Measurements from ENCODE around the gene INKA2.
"Not testable (repeated sequence)": the region's sequence is repeated elsewhere in the genome, so short reads cannot be mapped to it uniquely, and the experiment has no call there.

Gene INKA2

DNA sequence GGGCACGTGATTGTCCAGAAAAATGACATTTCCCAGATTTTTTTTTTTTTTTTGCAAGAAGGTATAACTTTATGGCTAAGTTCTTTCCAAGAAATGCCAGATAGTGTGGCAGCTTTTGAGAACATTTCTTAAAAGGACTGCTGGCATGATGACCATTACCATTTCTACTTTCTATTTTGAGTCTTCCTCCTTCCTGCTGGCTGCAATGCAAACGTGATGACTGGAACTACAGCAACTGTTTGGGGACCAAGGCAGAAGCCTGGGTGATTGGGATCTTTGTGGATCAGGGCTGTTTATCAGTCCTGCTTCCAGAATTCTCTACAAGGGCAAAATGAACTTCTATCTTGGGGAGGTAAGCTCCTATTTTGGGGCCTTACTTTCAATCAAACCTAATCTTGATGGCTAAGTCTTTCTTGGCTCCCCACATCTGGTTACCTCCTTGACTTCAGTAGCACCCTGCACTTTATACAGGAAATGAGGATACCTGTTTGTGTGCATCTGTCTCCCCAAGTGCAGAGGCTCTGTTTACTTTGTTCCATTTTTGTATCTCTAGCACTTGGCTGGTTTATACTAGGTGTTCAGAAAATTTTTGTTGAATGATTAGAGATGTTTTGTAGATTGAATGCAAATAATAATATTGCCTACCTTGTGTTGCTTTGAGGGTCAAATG lies 12.8 kb upstream of the INKA2 start:
- no peak for DNase-seq (ENCODE audit: extremely low read depth in 1 of 2, low read depth in 1 of 2)

DNA sequence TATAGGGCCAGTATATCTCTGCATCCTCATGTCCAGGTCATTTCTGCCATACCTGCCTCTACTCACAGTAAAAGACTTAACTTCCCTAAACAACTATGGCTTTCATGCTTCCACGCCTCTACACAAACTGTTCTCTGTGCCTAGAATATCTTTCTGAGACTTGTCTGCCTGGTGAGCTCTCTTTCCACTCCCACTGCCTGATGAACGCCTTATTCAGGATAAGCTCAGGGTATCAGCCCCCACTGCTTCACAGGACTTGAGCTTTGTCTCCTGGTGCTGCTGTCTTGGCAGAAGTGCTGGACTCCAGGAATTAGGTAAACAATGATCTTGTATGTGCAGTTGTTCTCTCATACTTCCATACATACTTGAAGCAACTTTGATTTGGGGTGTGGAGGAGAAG lies 11.7 kb upstream of the INKA2 start:
- no peak for DNase-seq (ENCODE audit: extremely low read depth in 1 of 2, low read depth in 1 of 2)

DNA sequence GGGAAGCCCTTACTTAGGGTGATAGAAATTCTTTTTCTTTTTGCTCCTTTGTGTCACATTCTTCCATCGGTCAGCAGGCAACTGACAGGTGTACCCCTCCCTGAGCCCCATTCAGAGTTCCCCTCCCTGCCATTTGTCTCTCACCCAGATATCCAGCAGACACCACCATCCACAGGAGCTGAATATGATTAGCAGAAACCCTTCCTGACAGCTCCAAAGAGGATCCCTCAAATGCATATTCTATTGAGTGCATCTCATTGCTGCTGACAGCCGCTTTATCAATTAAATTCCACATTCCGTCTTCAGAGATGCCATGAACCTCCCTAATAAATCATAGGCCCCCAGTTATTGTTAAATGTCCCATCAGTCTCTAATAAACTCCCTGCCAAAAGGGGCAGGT lies 10.4 kb upstream of the INKA2 start:
- DNase-seq (ENCODE audit: extremely low read depth in 1 of 2, low read depth in 1 of 2), result no peak

DNA sequence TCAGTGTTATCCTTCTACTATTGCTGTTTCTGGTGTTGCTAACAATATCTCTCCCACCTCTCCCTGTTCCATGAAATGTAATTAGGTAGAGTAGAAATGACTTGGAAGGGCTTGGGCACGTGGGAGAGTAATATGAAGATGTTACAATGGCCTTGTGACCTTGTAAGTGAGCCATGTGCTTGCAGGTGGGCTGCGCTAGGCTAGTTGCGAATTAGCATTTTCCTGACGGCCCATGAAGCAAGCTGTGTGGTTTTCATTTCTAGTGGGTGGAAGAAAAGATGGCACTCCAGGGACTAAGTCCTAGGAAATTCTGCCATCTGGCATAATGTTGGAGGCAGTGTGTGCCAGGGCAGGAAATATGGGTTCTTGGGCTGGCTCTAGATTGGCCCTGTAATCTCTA lies 8.8 kb upstream of the INKA2 start:
- DNase-seq (ENCODE audit: extremely low read depth in 1 of 2, low read depth in 1 of 2), result no peak

DNA sequence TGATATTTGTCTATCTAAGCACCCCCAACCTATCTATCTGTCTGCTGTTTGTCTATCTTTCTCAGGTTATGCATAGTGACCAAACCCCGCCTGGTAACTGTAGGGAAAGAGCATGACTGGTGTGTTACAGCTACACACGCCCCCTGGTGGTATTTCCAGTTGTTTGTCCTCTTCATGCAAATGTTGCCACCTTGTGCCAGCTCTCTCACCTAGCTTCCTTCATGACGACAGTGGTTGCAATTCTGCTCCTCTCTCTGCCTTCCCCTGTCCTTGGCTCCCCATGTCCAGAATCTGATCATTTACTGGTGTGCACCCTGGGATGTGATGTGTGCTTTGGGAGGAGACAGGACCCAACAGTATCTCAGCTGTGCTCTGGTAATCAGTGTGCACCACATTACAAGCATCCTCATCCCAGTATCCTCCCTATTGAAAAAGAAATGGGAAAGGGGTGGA lies 8.1 kb upstream of the INKA2 start:
- peak; percentile 25 to 68 for DNase-seq (ENCODE audit: extremely low read depth in 1 of 2, low read depth in 1 of 2)

DNA sequence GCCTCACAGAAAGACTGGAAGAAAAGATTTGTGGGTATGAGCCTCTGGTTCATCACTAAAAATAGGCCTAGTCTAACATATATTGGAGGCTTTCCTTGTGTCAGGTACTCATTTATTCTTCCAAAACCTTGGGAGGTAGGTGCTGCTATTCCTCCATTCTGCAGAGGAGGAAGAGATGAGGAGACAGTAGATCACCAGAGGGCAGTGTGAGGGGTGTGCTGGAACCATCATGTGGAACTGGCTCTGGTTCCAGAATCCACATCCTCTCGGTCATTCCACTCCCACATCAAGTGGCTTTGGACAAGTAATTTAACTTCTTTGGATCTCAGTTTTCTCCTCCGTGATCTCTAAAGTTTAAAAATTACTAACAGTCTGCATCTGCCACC lies 7.4 kb upstream of the INKA2 start:
- no peak for DNase-seq (ENCODE audit: extremely low read depth in 1 of 2, low read depth in 1 of 2)

DNA sequence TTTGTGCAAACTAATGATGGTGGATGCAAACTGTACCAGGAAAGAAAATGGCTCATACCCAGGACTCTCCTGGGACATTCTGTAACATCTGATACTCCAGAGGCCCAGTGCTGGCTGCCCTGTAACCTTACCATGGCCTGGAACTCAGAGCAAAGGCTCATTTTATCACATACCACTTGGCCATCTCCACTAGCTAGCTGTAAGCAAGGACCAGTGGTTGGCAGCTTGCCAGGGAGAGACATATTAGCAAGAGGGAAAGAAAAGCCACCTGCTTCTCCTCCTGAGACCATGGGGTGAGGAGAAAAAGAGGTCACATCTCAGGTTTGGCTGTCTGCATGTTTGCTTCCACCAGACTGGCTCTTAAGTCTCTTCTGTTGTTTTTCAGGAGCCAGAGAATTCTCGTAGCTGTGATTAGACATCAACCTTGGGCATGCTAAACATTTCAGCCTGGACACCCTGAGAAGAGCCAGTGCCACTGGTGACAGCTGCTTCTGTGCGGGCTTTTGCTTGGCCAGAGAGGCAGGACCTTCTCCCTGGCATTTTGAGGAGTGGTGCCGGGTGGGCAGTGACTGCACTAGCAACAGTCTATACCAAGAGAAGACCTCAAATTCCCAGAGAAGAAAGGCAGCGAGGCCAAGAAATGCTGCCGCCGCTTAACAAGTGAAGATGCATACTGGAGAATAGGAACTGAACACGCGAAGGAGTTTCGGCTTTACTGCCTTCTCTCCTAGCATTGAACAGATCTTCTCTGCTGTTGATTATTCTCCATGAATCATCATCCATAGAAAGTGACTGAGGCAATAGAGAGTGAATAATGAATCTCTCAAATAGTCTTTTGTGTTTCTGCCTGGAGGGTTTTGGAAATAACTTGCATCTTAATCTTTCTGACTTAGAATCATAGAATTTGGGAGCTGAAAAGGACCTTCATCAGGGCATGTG lies 6.7 kb upstream of the INKA2 start:
- no peak for DNase-seq (ENCODE audit: extremely low read depth in 1 of 2, low read depth in 1 of 2)

DNA sequence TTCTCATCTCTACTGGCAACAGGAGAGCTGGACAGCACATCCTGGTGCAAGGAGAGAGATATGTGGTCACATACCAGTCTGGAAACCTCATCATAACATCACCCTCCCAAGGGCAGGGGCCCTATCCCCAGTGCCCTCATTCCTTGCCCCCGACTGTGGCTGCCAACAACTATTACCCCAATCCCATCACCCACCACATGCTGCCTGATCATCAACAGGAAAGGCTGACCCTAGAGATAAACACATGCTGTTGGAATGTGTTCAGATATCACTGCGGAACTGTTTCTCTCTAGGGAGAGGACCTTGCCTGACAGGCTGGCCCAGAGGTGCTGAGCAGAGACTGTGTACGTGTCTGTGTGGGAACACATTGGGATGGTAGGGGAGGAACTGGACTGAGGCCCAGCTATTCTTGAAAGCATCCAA lies 4.5 kb upstream of the INKA2 start:
- no peak for DNase-seq (ENCODE audit: extremely low read depth in 1 of 2, low read depth in 1 of 2)

DNA sequence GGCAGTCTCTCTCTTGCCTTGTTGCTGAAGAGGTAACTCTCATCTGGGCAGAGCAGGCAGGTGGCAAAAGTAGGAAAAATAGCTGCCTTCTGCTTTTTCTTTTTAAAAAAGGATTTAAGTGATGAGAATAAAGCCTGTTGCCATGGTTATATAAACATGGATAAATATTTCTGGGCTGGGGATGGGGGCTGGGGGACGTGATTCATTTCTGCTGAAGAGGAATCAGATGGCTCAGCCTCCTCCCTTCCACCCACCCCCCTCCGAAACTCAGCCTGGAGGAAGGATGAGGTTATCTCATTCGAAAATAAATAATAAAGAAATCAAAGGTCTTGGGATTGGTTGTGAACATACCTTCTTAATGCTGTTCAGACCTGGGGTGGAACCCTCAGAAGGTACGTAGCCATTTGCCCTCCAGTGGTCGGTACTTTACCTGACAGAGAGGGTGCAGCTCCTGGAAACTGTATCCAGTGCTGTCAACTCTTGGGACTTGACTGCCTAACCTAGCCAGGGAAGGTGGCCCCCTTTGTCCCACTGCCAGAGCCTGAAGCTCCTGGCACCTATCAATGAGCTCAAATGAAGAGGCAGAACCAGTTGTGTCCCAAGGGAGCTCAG lies 3.8 kb upstream of the INKA2 start:
- no peak for DNase-seq (ENCODE audit: extremely low read depth in 1 of 2, low read depth in 1 of 2)

DNA sequence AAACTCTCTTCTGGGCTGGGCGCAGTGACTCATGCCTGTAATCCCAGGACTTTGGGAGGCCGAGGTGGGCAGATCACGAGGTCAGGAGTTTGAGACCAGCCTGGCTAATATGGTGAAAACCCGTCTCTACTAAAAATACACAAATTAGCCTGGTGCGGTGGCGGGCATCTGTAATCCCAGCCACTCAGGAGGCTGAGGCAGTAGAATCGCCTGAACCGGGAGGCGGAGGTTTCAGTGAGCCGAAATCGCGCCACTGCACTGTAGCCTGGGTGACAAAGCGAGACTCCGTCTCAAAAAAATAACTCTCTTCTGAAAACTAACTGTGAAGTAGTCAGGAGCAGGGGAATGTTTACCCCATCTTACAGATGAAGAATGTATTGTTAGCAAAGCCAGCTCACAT lies 3.1 kb upstream of the INKA2 start:
- not testable (repeated sequence) for DNase-seq (ENCODE audit: extremely low read depth in 1 of 2, low read depth in 1 of 2)

DNA sequence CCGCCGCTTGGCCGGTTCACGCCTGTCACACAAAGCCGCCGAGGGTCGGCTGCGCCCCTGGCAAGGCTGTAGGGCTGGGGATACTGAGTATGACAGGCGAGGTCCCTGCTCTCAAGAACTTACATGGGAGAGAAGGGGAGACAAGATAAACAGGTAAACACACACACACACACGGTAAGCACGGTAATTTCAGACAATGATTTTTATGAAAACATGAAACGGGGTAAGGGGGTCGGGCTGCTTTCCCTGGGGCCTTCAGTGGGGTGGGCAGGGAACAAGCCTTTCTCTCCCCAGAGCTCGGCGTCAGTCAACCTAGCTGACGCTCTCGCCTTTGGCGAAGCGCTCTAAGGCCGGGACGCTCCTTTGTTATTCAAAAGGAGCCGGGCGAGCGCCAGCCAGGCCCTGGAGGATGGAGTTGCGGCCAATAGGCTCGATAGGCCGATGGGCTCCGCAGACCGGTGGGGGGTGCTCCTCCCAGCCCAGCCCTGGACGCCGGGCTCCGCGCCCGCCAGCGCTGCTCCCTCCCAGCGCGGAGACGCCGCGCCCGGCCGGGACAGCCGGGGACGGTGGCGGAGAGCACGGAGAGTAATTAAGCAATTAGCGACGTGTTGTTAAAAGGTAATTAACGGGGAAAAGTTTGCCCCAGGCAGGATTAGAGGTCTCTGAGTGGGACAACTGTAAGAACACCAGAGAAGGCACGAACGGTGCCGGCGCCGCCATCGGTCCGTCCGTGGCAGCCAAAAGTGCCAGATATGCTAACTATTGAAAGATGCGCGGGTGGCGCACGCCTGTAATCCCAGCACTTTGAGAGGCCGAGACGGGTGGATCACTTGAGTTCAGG lies 950 bp upstream of the INKA2 start:
- DNase-seq (ENCODE audit: extremely low read depth in 1 of 2, low read depth in 1 of 2), result no peak

DNA sequence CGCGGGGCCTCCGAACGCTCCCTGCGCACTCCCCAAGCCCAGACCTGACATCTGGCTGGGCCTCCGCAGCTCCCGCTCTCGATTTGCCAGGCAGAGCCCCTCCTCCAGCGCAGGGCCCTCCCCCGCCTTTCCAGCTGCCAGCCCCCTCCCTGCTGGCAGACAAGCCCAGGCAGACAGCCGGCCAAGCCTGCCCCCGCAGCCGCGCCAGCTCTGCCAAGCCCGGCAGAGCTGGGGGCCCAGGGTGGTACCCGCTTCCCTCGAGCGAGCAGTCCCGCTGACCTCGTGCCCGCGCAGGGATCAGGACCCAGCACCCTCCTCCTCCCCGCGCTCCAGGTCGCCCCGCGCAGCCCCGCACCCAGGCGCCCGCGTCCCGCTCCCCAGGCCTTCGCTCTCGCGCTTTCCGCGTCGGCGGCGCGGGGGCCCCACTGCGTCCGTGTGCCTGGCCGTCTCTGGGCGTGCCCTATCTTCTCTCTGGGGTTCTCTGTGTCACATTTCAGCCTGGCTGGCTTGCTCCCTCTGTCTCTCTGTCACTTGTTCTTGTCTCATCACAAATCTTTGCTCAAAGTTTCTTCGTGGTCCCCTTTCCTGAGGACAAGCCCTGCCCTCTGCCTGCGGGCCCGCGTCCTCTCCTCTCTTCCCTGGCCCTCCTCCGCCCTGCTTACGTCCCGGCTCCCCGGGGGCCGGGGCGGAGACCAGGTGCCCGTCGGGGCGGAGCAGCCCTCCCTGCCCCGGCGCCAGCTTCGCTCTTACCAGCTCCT lies 580 bp downstream of the INKA2 start:
- DNase-seq (ENCODE audit: extremely low read depth in 1 of 2, low read depth in 1 of 2), result peak in 1 of 2 donors; percentile 22

DNA sequence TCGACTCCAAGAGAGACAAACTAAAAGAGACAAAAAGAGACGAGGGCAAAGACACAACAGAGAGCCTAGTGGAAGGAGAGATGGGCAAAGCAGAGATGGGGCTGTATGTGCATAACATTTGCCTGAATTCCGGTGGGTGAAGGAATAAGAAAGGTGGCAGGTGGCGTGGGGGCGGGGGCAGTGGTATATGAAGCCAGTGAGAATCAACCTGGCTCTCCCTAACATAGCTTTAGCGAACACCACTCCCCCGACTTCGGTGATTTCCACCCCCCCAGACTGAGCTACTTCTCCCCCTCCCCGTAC lies 1.1 kb downstream of the INKA2 start:
- DNase-seq (ENCODE audit: extremely low read depth in 1 of 2, low read depth in 1 of 2), result no peak

DNA sequence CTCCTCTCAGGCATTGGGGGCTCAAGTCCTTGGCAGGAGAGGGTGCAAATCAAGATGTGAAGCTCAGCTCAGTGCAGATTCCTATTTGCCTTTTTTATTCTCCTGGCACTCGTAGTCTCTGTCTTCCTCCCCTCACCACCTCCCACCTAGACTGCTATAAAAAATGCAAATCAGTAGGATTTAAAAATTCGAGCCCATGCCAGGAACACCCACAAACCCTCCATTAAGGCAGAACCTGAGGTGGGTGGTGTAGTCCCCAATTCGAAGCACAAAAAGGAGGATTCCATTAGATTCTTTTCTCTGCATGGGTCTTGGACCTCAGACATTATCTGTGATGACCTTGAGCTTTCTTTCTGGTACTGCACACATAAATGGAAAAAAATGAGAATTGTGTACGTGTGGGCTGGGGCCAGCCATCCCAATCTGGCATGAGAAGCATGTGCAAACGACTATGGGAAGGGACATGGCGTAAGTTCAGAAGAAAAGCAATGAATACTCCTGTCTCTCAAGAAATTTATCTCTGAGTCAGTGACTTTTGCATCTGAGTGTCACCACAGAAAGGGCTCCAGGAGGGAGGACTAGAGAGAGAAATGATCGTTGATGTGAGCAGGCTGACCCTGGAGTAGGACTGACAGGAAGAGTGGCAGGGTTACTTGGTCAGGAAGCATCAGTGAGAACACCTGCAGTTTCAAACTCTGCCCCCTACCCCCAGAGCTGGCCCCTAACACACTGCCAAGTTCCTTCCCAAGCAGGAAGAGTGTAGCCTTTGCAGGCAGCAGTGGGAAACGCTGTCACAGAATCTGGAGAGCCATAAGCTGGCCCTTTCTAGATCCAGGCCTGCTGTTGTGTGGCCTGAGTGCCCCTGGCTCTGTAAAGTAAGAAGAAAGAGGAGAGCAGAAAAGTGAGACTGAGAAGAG lies 1.7 kb downstream of the INKA2 start:
- DNase-seq (ENCODE audit: extremely low read depth in 1 of 2, low read depth in 1 of 2), result no peak

DNA sequence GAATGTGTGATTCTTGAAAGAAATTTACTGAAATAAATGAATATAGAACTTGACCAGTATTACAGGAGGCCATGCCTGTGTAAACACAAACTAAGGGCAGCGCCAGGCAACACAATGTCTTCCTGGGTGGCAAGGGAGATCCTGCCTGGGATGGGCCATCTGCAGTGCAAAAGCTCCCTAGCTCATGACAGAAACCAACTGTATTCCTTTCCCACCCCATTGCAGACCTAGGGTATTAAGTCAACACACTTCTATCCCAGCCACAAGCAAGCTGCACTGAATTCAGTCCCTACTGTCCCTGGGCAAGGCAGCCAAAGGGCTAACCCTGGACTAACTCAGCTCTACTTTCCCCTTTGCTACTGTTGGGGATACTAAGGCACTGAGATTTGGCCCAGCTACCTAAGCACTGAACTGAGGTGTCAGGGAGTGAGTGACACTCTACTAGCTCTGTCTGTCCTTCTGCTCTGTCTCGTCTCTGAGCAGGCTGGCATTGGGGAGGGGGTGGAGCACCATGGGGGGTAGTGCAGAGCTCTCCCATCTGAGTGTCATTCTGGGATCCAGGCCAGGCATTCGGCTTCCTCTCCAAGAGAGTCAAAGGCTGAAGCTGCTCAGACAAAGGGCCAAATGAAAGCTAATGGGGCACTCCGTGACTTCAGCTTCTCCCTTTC lies 2.5 kb downstream of the INKA2 start:
- DNase-seq (ENCODE audit: extremely low read depth in 1 of 2, low read depth in 1 of 2), result no peak

DNA sequence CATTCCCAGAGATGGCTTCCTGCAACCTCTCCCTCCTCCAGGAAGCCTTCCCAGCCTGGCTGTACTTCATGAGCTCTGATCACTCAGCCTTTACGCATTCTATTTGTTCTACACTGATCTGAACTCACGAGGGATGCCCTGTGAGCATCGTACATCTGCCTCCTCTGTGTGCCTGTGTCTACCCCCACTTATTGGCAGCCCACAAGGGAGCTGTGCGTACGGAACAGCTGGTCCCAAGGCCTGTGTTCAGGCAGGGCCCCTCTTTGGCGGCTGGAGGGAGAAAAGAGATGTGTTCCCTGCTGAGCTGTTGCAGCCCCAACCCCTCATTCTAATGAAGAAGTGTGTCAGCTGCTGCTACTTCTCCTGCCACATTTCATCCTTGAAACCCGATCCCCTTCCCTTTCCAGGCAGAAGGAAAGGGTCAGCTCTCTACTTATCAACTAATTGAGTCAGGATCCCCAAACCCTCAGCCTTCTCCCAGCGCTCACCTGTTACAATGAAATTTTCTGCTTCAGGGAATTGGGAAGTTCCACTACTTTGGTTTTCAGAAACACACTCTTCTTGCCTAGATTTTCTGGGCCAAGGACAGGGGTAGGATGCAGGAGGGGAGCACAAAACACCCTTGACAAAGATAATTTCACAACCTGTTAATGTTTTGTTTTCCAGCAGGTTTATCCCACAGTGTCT lies 3.2 kb downstream of the INKA2 start:
- no peak for DNase-seq (ENCODE audit: extremely low read depth in 1 of 2, low read depth in 1 of 2)

DNA sequence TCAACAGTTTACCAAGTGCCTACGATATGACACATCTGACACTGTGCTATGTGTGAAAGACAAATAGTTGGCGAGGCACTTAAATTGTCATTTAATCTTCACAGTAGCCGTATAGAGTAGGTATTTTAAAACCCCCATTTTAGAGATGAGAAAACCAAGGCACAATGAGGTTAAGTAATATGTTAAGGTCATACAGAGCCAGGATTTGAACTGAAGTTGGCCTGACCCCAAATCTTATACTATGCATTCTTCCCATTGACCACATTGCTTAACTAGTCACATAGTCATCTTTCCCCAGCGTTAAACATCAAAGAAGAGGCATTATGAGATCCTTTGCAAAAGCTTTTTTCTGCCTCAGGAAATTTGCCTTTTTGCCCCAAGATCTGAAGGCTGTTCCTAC lies 3.9 kb downstream of the INKA2 start:
- DNase-seq (ENCODE audit: extremely low read depth in 1 of 2, low read depth in 1 of 2), result no peak

DNA sequence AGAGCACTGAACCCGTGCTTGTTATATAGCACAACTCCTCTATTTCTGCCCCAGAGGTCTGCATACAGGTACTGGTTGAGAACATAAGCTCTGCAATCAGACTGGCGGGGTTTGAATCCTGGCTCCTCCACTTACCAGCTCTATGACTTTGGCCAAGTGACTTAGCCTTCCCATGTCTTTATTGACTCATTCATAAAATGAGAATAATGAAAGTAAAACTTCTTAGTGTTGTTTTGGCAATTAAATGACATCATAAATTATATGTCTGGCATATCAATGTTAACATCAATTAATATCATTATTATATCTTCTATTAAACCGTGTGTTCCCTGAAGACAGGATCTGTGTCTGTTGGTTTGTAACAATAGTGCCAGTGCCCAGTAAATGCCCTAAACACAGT lies 4.3 kb downstream of the INKA2 start:
- DNase-seq (ENCODE audit: extremely low read depth in 1 of 2, low read depth in 1 of 2), result no peak
